ENCODE measurements around the gene FKBP4. TPM values are rescaled to one million over a fixed set of nuclear protein-coding genes. Genes with fewer than 3 reads are reported as not detected.

FKBP4 gene
- total RNA-seq, 2 donors from 2014 or later = 139 to 253 TPM

DNA sequence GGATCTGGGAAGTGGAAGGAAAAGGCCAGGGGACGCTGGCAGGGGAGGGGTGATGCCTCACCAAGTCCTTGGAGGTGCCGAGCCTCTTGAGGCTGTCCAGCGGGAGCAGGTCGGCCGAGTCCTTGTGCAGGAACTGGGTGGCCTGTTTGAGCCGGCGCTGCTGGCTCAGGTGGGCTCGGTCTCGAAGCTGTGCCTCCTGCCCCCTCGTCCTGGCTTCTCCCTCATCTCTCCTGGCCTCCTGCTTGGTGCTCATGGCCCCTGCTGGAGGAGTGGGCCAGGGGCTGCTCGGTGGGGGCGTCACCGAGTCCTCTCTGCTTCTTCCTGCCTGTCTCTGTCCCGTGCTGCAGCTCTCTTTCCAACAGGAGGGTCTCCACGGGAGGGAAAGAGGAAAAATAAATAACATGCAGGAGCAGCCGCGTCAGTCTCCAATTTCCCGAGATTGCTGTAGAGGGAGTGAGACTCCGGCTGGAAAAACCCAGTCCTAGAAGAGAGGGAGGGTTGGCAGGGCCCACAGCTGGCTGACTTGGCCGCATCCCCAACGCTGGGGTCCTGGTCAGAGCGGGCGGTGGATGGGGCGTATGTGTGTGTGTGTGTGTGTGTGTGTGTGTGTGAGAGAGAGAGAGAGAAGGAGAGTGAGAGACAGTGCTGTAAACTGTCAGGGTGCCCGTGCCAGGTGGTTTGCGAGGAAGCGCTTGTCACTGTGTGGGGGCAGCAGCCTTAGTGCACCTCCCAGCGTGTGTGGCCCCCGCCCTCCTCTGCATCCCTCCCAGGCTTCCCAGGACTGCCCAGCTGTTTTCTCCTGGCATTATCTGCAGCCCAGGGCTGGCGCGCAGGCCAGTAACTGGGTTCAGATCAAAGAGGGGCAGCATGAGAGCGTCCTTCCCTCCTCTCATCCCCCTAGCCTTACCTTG, 40.1 kb downstream of the FKBP4 start, which contains the start of gene NRIP2:
TSS of gene NRIP2 (minus strand) at position 455 of the 911 bp plus-strand sequence. CDS start at position 403, 52 bp downstream.
- no peak within 1 kb of the TSS for H3K27ac ChIP-seq (ENCODE audit: low read depth, low read length)
- Mint-ChIP-seq H3K36me3 (ENCODE audit: low read depth) (peaks cover 33% of the 10 kb centered on the region), H3K27ac (peak within 1 kb of the TSS; percentile 7), H3K4me1 (peaks cover 7% of the 10 kb centered on the region), H3K9me3 (no peaks in the 10 kb centered on the region), H3K4me3 (no peak within 1 kb of the TSS), H3K27me3 (ENCODE audit: insufficient read depth) (no peaks in the 10 kb centered on the region)
- H3K9ac ChIP-seq (ENCODE audit: extremely low read depth, low read length, poor library complexity, severe bottlenecking) = no peak within 1 kb of the TSS
- 53 to 66% methylated on average over 20 to 32 of the region's 32 CpGs for WGBS, 2 experiments (ENCODE audit: insufficient coverage in 1 of 2, insufficient read length in 1 of 2)
- H3K36me3 ChIP-seq (ENCODE audit: control insufficient read depth, insufficient read depth, low read length) = peaks cover 4% of the 10 kb centered on the region
- no peaks in the 10 kb centered on the region for H3K9me3 ChIP-seq (ENCODE audit: control insufficient read depth, low read length)
- peaks cover 7% of the 10 kb centered on the region for H3K4me1 ChIP-seq (ENCODE audit: control insufficient read depth, insufficient read depth, low read length)
- H3K4me3 ChIP-seq (ENCODE audit: low read length) = no peak within 1 kb of the TSS
- peak; percentile 79 for DNase-seq
- H3K27me3 ChIP-seq (ENCODE audit: control insufficient read depth, insufficient read depth, low read length, poor library complexity, severe bottlenecking) = no peaks in the 10 kb centered on the region
- TF ChIP-seq, protein P1, sequence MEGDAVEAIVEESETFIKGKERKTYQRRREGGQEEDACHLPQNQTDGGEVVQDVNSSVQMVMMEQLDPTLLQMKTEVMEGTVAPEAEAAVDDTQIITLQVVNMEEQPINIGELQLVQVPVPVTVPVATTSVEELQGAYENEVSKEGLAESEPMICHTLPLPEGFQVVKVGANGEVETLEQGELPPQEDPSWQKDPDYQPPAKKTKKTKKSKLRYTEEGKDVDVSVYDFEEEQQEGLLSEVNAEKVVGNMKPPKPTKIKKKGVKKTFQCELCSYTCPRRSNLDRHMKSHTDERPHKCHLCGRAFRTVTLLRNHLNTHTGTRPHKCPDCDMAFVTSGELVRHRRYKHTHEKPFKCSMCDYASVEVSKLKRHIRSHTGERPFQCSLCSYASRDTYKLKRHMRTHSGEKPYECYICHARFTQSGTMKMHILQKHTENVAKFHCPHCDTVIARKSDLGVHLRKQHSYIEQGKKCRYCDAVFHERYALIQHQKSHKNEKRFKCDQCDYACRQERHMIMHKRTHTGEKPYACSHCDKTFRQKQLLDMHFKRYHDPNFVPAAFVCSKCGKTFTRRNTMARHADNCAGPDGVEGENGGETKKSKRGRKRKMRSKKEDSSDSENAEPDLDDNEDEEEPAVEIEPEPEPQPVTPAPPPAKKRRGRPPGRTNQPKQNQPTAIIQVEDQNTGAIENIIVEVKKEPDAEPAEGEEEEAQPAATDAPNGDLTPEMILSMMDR (conservative IDR thresholded peaks at IDR 0.05) = peak; percentile 22

DNA sequence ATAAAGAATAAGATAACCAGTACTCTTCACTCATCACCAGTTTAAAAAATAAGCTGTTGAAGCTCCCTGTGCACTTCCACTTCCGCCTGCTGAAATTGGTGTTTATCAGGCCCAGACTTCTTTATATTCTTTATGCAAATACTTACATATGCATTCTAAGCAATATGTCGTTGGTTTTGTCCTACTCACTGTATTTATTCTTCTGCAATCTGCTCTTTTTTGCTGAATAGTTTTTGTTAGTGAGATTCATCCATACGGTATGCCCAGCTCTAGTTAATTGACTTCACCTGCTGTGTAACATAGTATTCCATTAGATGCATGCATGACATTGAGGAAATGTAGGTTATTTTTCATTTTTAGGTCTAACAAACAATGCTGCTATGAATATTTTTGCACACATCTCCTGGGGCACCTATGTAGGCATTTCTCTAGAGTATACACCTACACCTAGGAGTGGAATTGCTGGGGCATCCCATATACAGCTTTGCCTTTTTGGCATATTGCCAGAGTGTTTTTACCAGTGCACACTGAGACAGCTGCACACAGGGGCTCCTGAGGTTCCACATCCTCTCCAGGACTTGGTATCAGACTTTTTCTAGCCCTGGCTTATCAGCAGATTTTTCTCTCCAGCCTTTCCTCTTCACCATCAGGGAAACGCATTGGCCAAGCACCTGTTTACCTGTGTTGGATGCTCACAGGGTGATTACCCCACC, 41.1 kb downstream of the FKBP4 start:
- WGBS, 2 experiments (ENCODE audit: insufficient coverage in 1 of 2, insufficient read length in 1 of 2) = 84 to 96% methylated on average over 3 to 4 of the region's 4 CpGs
- Mint-ChIP-seq H3K36me3 (ENCODE audit: low read depth) (peaks cover 28% of the 10 kb centered on the region), H3K4me3 (no peak overlapping the region)

DNA sequence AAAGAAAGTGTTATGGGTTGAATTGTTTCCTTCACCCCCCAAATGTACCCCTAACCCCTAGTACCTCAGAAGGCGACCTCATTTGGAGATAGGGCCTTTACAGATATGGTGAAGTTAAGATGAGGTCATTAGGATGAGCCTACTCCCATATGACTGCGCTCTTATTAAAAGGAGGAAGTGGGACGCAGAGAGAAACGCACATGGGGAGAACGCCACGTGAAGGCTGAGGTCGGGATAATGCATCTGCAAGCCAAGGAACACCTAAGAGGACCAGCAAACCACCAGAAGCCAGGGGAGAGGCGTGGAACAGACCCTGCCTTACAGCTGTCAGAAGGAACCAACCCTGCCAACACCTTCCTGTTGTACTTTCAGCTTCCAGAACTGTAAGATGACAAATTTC, 41.8 kb downstream of the FKBP4 start:
- peaks cover 24% of the 10 kb centered on the region for H3K36me3 Mint-ChIP-seq (ENCODE audit: low read depth)
- peaks cover 14% of the 10 kb centered on the region for H3K4me1 Mint-ChIP-seq
- Histone ChIP-seq H3K27me3 (ENCODE audit: control insufficient read depth, insufficient read depth, low read length, poor library complexity, severe bottlenecking) (no peaks in the 10 kb centered on the region), H3K9me3 (ENCODE audit: control insufficient read depth, low read length) (no peaks in the 10 kb centered on the region), H3K4me1 (ENCODE audit: control insufficient read depth, insufficient read depth, low read length) (peaks cover 12% of the 10 kb centered on the region), H3K36me3 (ENCODE audit: control insufficient read depth, insufficient read depth, low read length) (peaks cover 2% of the 10 kb centered on the region), H3K9ac (ENCODE audit: extremely low read depth, low read length, poor library complexity, severe bottlenecking) (no peak overlapping the region), H3K27ac (ENCODE audit: low read depth, low read length) (no peak overlapping the region), H3K4me3 (ENCODE audit: low read length) (no peak overlapping the region)
- WGBS, 2 experiments (ENCODE audit: insufficient coverage in 1 of 2, insufficient read length in 1 of 2) = 81 to 89% methylated on average over 7 to 8 of the region's 8 CpGs
- no peak overlapping the region for H3K4me3 Mint-ChIP-seq
- TF ChIP-seq, protein P1 (conservative IDR thresholded peaks at IDR 0.05) = no peak
- no peaks in the 10 kb centered on the region for H3K9me3 Mint-ChIP-seq
- no peaks in the 10 kb centered on the region for H3K27me3 Mint-ChIP-seq (ENCODE audit: insufficient read depth)
- no peak overlapping the region for H3K27ac Mint-ChIP-seq
- DNase-seq = no peak

More for the DNA sequence above, 41.1 kb downstream of the FKBP4 start:
- H3K4me1 Mint-ChIP-seq = peaks cover 9% of the 10 kb centered on the region
- H3K4me1 ChIP-seq (ENCODE audit: control insufficient read depth, insufficient read depth, low read length) = peaks cover 7% of the 10 kb centered on the region
- H3K36me3 ChIP-seq (ENCODE audit: control insufficient read depth, insufficient read depth, low read length) = peaks cover 4% of the 10 kb centered on the region
- no peak overlapping the region for H3K27ac ChIP-seq (ENCODE audit: low read depth, low read length)
- no peak overlapping the region for H3K4me3 ChIP-seq (ENCODE audit: low read length)
- no peak overlapping the region for H3K27ac Mint-ChIP-seq
- H3K27me3 ChIP-seq (ENCODE audit: control insufficient read depth, insufficient read depth, low read length, poor library complexity, severe bottlenecking) = no peaks in the 10 kb centered on the region
- H3K27me3 Mint-ChIP-seq (ENCODE audit: insufficient read depth) = no peaks in the 10 kb centered on the region
- DNase-seq = no peak
- no peaks in the 10 kb centered on the region for H3K9me3 ChIP-seq (ENCODE audit: control insufficient read depth, low read length)
- TF ChIP-seq, protein P1 (conservative IDR thresholded peaks at IDR 0.05) = no peak
- H3K9ac ChIP-seq (ENCODE audit: extremely low read depth, low read length, poor library complexity, severe bottlenecking) = no peak overlapping the region
- H3K9me3 Mint-ChIP-seq = no peaks in the 10 kb centered on the region

Measured in endodermal cell (in vitro differentiated cells).